HCT116 (cell line): Measurements from ENCODE around the gene SIK3. TPM values are rescaled to one million over a fixed set of nuclear protein-coding genes. Genes with fewer than 3 reads are reported as not detected.

Source experiments
- ATAC-seq: fragments of 200-7000 bp; cut with Tn5 transposase; 2 replicates; pipeline ENCODE4 v1.9.1; 2020; ENCODE audit warnings: mild to moderate bottlenecking, moderate library complexity
- BruUV-seq: library from RNA; stranded (reverse); fragments of 400-500 nt; replicated peaks from 2 replicates; lab custom pipeline; 2021; lab: Mats Ljungman, UMichigan
- CTCF ChIA-PET: fragments of 300-600 bp; sonication (Branson Sonifier 250); formaldehyde crosslinking; loops from one replicate; lab custom pipeline; 2021; ENCODE audit warnings: antibody characterized with exemption; lab: Charles Lee
- POLR2A ChIA-PET: fragments of 300-600, 350-600 bp; sonication (Branson Sonifier 250); formaldehyde crosslinking; loops from one replicate; lab custom pipeline; 2021; ENCODE audit warnings: antibody characterized with exemption; lab: Charles Lee
- RAD21 ChIA-PET, 2 experiments: fragments of 300-600 bp; sonication (Branson Sonifier 250); formaldehyde crosslinking; loops; one replicate each; lab custom pipeline; 2023; ENCODE audit warnings: low total read pairs in 2 of 2; ENCODE audit not compliant: uncharacterized antibody in 2 of 2, unreplicated experiment in 2 of 2, low non-redundant PET in 1 of 2; lab: Charles Lee
- DNase-seq: peaks from one replicate; pipeline ENCODE4 v3.0.0-alpha.2; 2010; ENCODE audit warnings: low read depth, low spot score
- H2AFZ ChIP-seq: fragments of 200-600 bp; shearing (Covaris generic), sonication (generic); 2 replicates; pipeline ENCODE4 v1.6.1; 2017; ENCODE audit warnings: low read depth, mixed run types, mixed read lengths, antibody characterized with exemption, low read length; ENCODE audit not compliant: poor library complexity, severe bottlenecking
- H3K27ac ChIP-seq: 2 replicates; pipeline ENCODE4 v1.5.1; 2012; ENCODE audit warnings: low read depth, low read length
- H3K27me3 ChIP-seq: fragments of 200-600 bp; sonication (generic); 2 replicates; pipeline ENCODE4 v1.6.1; 2016; ENCODE audit warnings: mixed run types, low read length, mixed read lengths; ENCODE audit not compliant: insufficient read depth
- H3K36me3 ChIP-seq, 2 experiments: fragments of 200-500 bp in 1 of 2; fragments of 200-600 bp in 1 of 2; sonication (Bioruptor generic) in 1 of 2; sonication (generic) in 1 of 2; 2 replicates each; pipeline versions ENCODE4 v1.5.1 to v1.6.1; 2014 to 2016; ENCODE audit warnings: low read length in 2 of 2, inconsistent platforms in 1 of 2, mixed read lengths in 1 of 2, mixed run types in 1 of 2; ENCODE audit not compliant: insufficient read depth in 2 of 2, control insufficient read depth in 1 of 2
- H3K4me1 ChIP-seq, 2 experiments: fragments of 200-600 bp in 1 of 2; sonication (generic) in 1 of 2; 2 replicates each; pipeline versions ENCODE4 v1.5.1 to v1.6.1; 2012 to 2017; ENCODE audit warnings: low read length in 2 of 2, inconsistent platforms in 1 of 2, mild to moderate bottlenecking in 1 of 2, mixed read lengths in 1 of 2, mixed run types in 1 of 2, moderate library complexity in 1 of 2; ENCODE audit not compliant: insufficient read depth in 2 of 2, control insufficient read depth in 1 of 2
- H3K4me2 ChIP-seq: fragments of 200-600 bp; sonication (generic); 2 replicates; pipeline ENCODE4 v1.6.1; 2017; ENCODE audit warnings: mixed run types, low read length, mixed read lengths
- H3K4me3 ChIP-seq, 2 experiments: fragments of 200-600 bp in 1 of 2; sonication (generic) in 1 of 2; replicated peaks in 1 of 2; 2 replicates each; pipeline ENCODE4 v1.5.1; 2011 to 2016; ENCODE audit warnings: low read length in 2 of 2, control low read depth in 1 of 2, low read depth in 1 of 2, mild to moderate bottlenecking in 1 of 2, mixed read lengths in 1 of 2, mixed run types in 1 of 2
- H3K79me2 ChIP-seq: fragments of 200-600 bp; sonication (generic); 2 replicates; pipeline ENCODE4 v1.6.1; 2017; ENCODE audit warnings: mild to moderate bottlenecking, mixed run types, low read length, moderate library complexity, mixed read lengths; ENCODE audit not compliant: insufficient read depth
- H3K9ac ChIP-seq: fragments of 200-600 bp; sonication (generic); 2 replicates; pipeline ENCODE4 v1.6.1; 2016; ENCODE audit warnings: low read length, mixed read lengths
- H3K9me2 ChIP-seq: fragments of 200-600 bp; sonication (generic), shearing (Covaris generic); 2 replicates; pipeline ENCODE4 v1.6.1; 2017; ENCODE audit warnings: mixed run types, mild to moderate bottlenecking, moderate library complexity; ENCODE audit not compliant: insufficient read depth
- H3K9me3 ChIP-seq, 2 experiments: fragments of 200-500 bp in 1 of 2; fragments of 200-600 bp in 1 of 2; sonication (Bioruptor generic) in 1 of 2; sonication (generic) in 1 of 2; 2 replicates each; pipeline ENCODE4 v1.6.1; 2014 to 2017; ENCODE audit warnings: low read length in 2 of 2, mixed read lengths in 2 of 2, inconsistent platforms in 1 of 2, low read depth in 1 of 2, mild to moderate bottlenecking in 1 of 2, mixed run types in 1 of 2, moderate library complexity in 1 of 2; ENCODE audit not compliant: control insufficient read depth in 1 of 2, insufficient read depth in 1 of 2
- H4K20me1 ChIP-seq: fragments of 200-600 bp; sonication (generic), shearing (Covaris generic); 2 replicates; pipeline ENCODE4 v1.6.1; 2017; ENCODE audit warnings: mixed run types, mild to moderate bottlenecking, moderate library complexity; ENCODE audit not compliant: insufficient read depth
- CBX3 ChIP-seq: IDR thresholded peaks from 2 replicates; pipeline ENCODE4 v1.6.1; 2012; ENCODE audit warnings: low read depth
- CEBPB ChIP-seq: IDR thresholded peaks from 2 replicates; pipeline ENCODE4 v1.6.1; 2012; ENCODE audit warnings: low read depth
- EGR1 ChIP-seq: IDR thresholded peaks from 2 replicates; pipeline ENCODE4 v1.6.1; 2012; ENCODE audit warnings: low read depth
- EZH2 ChIP-seq: fragments of 200-600 bp; sonication (generic); IDR thresholded peaks from 2 replicates; pipeline ENCODE4 v1.6.1; 2017; ENCODE audit warnings: antibody characterized with exemption, mixed run types
- EZH2phosphoT487 ChIP-seq: fragments of 200-600 bp; IDR thresholded peaks from 2 replicates; pipeline ENCODE4 v1.6.1; 2018; ENCODE audit warnings: antibody characterized with exemption, borderline replicate concordance
- POLR2A ChIP-seq: IDR thresholded peaks from 2 replicates; pipeline ENCODE4 v1.7.0; 2011; ENCODE audit warnings: borderline replicate concordance; ENCODE audit not compliant: insufficient read depth, insufficient read length; ENCODE audit errors: extremely low read depth
- RAD21 ChIP-seq: IDR thresholded peaks from 2 replicates; pipeline ENCODE4 v1.6.1; 2012; ENCODE audit warnings: low read depth, mild to moderate bottlenecking
- SIN3A ChIP-seq: IDR thresholded peaks from 2 replicates; pipeline ENCODE4 v1.6.1; 2012; ENCODE audit warnings: low read depth
- SP1 ChIP-seq: IDR thresholded peaks from 2 replicates; pipeline ENCODE4 v1.6.1; 2012; ENCODE audit warnings: low read depth
- SRF ChIP-seq: IDR thresholded peaks from 2 replicates; pipeline ENCODE4 v1.6.1; 2012; ENCODE audit warnings: low read depth
- YY1 ChIP-seq: IDR thresholded peaks from 2 replicates; pipeline ENCODE4 v1.6.1; 2011; ENCODE audit warnings: low read length, low read depth, moderate library complexity, mild to moderate bottlenecking; ENCODE audit not compliant: insufficient replicate concordance; ENCODE audit errors: extremely low read depth
- ZFX ChIP-seq: fragments of 450-650 bp; IDR thresholded peaks from 2 replicates; pipeline ENCODE4 v1.6.1; 2017
- intact Hi-C: fragments of 100-400 bp; cut with micrococcal nuclease; formaldehyde crosslinking; loops from 2 replicates; pipeline ENCODE4 v1.10.0; 2022
- total RNA-seq: library from RNA; stranded (reverse); gene quantifications from one replicate; pipeline ENCODE4 v1.2.1, GENCODE V29; 2021; ENCODE audit not compliant: unreplicated experiment
- TF ChIP-seq, protein P1 (sequence below): IDR thresholded peaks from 2 replicates; pipeline ENCODE4 v1.6.1; 2012
- TF ChIP-seq, protein P2 (sequence below): IDR thresholded peaks from 2 replicates; pipeline ENCODE4 v1.6.1; 2012
- TF ChIP-seq, protein P3 (sequence below): IDR thresholded peaks from 2 replicates; pipeline ENCODE4 v1.6.1; 2011; ENCODE audit warnings: mild to moderate bottlenecking, low read length, moderate library complexity; ENCODE audit not compliant: insufficient replicate concordance; ENCODE audit errors: extremely low read depth

Gene SIK3
- total RNA-seq, 1 experiment from 2014 or later = 21.0 TPM

DNA sequence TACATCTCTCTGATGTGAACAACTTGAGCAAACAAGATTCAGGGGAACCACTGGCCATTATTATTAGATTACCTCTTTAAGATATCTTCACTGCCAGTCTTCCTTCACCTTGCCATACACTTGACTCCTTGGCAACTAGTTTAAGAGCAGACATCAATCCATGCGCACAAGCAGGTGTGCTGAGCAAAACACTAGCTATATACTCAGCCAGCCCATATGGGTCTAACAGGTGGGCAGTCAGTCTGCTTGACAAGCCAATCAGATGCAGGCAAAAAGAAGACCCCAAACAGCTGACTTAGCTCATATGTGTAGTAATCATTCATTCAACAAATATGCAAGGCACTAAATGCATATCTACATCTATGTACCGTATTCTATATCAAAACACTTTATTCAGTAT is 101.2 kb downstream of the SIK3 start:
- Histone ChIP-seq H3K9me2 (no peaks in the 10 kb centered on the region), H3K9ac (no peak overlapping the region), H2AFZ (no peak overlapping the region), H3K4me3 (no peak overlapping the region), H3K79me2 (peaks cover 36% of the 10 kb centered on the region), H3K36me3 (no peaks in the 10 kb centered on the region), H3K27me3 (no peaks in the 10 kb centered on the region), H4K20me1 (no peaks in the 10 kb centered on the region), H3K27ac (no peak overlapping the region), H3K9me3 (no peaks in the 10 kb centered on the region), H3K4me1 (no peaks in the 10 kb centered on the region), H3K4me2 (no peak overlapping the region)
- BruUV-seq = no TSS peak
- RAD21 ChIA-PET = no interaction called here
- TF ChIP-seq, protein P1, sequence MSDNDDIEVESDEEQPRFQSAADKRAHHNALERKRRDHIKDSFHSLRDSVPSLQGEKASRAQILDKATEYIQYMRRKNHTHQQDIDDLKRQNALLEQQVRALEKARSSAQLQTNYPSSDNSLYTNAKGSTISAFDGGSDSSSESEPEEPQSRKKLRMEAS = no peak
- TF ChIP-seq EZH2 = no peak
- TF ChIP-seq SIN3A = no peak
- TF ChIP-seq RAD21 = no peak
- TF ChIP-seq EGR1 = no peak
- POLR2A ChIA-PET = no interaction called here
- ATAC-seq (no peak), DNase-seq (no peak)
- CTCF ChIA-PET = no interaction called here
- intact Hi-C loops = no loop called here

DNA sequence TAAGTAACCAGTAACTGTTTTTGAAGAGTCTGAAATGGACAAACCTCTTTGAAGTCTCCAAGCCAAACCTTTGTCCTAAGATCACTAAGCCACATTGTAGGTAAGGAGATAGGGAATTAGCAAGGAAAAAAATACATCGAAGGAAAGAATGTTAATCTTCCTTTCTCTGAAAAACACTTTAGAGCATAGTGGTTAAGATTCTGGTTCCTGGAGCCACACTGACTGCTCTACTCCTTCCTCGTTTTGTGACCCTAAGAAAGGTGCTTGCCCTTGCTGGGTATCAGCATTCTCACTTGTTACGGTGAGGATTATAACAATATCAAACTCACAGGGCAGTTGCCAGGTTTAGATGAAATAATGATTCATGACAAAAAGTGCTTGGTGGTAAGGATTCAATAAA is 104.0 kb downstream of the SIK3 start:
- H3K79me2 ChIP-seq = peaks cover 34% of the 10 kb centered on the region

More for the DNA sequence above, 104.0 kb downstream of the SIK3 start:
- ChIA-PET RAD21 (no interaction called here), POLR2A (interaction anchor here (1.2 kb wide), 1 partner anchor 10 kb away, joined by 3 read pairs; no protein-coding TSS in a partner anchor), CTCF (no interaction called here)
- no peak for TF ChIP-seq SRF
- TF ChIP-seq CBX3 = no peak
- TF ChIP-seq, protein P2, sequence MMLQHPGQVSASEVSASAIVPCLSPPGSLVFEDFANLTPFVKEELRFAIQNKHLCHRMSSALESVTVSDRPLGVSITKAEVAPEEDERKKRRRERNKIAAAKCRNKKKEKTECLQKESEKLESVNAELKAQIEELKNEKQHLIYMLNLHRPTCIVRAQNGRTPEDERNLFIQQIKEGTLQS = no peak
- TF ChIP-seq YY1 = no peak
- no peak for TF ChIP-seq EZH2phosphoT487
- TF ChIP-seq, protein P3, sequence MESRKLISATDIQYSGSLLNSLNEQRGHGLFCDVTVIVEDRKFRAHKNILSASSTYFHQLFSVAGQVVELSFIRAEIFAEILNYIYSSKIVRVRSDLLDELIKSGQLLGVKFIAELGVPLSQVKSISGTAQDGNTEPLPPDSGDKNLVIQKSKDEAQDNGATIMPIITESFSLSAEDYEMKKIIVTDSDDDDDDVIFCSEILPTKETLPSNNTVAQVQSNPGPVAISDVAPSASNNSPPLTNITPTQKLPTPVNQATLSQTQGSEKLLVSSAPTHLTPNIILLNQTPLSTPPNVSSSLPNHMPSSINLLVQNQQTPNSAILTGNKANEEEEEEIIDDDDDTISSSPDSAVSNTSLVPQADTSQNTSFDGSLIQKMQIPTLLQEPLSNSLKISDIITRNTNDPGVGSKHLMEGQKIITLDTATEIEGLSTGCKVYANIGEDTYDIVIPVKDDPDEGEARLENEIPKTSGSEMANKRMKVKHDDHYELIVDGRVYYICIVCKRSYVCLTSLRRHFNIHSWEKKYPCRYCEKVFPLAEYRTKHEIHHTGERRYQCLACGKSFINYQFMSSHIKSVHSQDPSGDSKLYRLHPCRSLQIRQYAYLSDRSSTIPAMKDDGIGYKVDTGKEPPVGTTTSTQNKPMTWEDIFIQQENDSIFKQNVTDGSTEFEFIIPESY = no peak
- no peak for TF ChIP-seq SIN3A
- no peak for TF ChIP-seq SP1
- no peak for TF ChIP-seq CEBPB
- no peak for TF ChIP-seq ZFX
- no peak for TF ChIP-seq POLR2A
- Histone ChIP-seq H3K27me3 (no peaks in the 10 kb centered on the region), H3K9ac (no peak overlapping the region), H3K36me3 (no peaks in the 10 kb centered on the region), H3K9me2 (no peaks in the 10 kb centered on the region), H3K4me1 (peaks cover 0 to 6% of the 10 kb centered on the region in 2 experiments; a peak in 1 of 4 replicates), H3K4me3 (no peak overlapping the region), H2AFZ (no peak overlapping the region), H4K20me1 (no peaks in the 10 kb centered on the region), H3K4me2 (no peak overlapping the region), H3K9me3 (no peaks in the 10 kb centered on the region), H3K27ac (no peak overlapping the region)
- intact Hi-C loops = no loop called here
- no peak for ATAC-seq
- no peak for DNase-seq
- BruUV-seq = no TSS peak
